A673 (cell line): ENCODE data around the gene STMN3.

Source experiments
- EZH2 ChIP-seq: fragments of 200-600 bp; sonication (generic); IDR thresholded peaks from 2 replicates; pipeline ENCODE4 v1.6.1; 2017; ENCODE audit warnings: borderline replicate concordance, low read depth, mild to moderate bottlenecking, mixed read lengths, antibody characterized with exemption, low read length; ENCODE audit not compliant: poor library complexity, severe bottlenecking
- TF ChIP-seq, protein P1 (sequence below): fragments of 300-800, 200-600 bp; sonication (generic); conservative IDR thresholded peaks from 2 replicates; pipeline ENCODE4 v1.5.1; 2017; ENCODE audit warnings: low read depth, mild to moderate bottlenecking, antibody characterized with exemption, low read length, moderate library complexity, mixed read lengths

DNA sequence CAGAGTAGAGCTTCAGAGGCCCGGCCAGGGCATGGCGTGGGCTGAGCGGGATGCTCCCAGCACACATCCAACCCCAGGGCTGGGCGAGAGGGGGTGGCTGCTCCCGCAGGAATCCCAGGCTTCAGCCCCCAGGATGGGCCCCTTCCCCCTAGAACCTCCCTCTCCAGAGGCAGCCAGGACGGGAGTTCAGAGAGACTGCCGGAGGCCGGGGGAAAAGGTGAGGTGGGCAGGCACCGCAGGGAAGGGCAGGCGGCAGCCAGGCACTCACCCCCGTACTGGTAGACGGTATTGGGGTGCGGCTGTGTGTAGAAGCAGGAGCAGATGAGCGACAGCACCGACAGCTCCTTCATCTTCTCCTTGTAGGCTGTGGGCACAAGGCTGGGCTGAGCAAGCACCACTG lies 9.3 kb downstream of the STMN3 start:
- TF ChIP-seq, protein P1, sequence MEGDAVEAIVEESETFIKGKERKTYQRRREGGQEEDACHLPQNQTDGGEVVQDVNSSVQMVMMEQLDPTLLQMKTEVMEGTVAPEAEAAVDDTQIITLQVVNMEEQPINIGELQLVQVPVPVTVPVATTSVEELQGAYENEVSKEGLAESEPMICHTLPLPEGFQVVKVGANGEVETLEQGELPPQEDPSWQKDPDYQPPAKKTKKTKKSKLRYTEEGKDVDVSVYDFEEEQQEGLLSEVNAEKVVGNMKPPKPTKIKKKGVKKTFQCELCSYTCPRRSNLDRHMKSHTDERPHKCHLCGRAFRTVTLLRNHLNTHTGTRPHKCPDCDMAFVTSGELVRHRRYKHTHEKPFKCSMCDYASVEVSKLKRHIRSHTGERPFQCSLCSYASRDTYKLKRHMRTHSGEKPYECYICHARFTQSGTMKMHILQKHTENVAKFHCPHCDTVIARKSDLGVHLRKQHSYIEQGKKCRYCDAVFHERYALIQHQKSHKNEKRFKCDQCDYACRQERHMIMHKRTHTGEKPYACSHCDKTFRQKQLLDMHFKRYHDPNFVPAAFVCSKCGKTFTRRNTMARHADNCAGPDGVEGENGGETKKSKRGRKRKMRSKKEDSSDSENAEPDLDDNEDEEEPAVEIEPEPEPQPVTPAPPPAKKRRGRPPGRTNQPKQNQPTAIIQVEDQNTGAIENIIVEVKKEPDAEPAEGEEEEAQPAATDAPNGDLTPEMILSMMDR, result no peak
- no peak for TF ChIP-seq EZH2
